ENCODE results near the gene PARVB.

The PARVB gene

DNA sequence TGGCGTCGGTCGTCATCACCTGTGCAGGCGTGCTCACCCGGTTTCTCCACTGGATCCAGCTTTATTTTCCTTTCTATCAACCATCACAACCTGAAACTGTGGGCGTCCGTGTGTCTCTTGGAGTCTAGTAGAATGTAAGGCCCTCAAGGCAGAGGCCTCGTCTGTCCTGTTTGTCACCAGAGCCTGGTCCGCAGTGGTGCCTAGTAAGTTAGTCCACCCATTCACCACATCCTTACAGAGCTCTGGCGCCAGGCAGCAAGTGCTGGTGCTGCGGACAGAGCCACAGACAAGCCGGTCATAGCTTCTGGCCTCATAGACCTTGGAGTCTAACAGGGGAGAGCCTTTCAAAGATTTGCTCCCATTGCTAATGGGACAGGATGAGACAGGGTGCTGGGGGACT is 92.2 kb downstream of the PARVB start:
- DNase-seq: no peak

DNA sequence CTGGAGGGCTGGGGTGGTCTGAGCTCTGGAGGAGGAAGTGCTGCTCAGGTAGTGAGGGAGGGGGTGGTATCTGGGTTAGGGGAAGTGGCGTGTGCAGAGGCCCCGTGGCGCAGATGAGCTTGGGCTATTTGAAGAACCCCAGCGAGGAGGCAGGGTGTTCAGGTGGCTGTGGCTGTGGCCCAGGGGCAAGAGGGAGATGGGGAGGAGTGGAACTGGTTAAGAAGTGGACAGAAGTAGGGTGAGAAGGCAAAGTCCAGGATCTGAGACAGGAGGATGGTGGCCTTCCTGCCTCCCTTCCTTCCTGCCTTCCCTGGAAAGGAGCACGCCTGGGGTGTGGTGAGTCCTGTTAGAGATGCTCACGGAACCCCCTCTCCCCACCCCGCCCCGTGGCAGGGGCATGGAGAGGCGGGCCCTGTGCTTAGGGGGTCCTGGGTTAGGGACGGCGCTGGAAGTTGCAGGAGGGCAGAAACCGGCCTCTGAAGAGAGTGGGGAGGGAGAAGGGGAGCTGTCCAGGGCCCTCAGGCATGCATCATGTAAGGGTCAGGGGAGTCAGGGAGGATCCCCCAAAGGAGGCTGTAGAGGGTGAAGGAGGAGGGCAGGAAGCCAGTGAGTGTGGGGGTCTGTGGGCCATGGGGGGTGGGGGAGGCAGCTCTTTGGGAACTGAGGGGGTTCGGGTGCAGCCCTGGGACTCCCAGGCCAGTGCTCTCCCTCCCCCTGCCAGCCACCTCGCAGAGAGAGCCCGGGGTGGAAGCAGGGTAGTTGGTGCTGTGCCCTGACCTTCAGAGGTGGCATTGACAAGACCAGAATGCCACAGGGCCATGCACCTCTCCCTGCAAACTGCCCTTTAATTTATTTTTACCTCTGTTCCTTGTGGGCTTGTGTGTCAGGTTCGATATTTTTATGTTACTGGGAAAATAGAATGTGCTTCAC is 92.9 kb downstream of the PARVB start:
- DNase-seq: no peak

DNA sequence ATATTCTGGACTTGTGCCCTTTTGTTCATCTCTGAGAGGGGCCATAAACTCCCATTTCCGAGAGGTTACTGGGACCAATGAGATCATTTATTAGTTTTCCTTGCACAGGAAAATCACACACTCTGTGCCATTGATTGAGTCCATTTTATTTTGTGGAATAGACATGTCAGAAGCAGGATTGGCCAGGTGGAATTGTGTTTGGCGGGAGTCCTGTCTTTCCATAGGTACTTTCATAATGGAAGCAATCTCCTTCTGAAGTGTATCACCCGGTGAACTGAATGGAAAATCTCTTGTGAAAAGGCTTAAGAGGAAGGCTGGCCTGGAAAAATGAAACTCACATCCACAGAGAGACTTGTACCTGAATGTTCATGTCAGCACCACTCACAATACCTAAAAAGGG is 93.6 kb downstream of the PARVB start:
- no peak for DNase-seq

DNA sequence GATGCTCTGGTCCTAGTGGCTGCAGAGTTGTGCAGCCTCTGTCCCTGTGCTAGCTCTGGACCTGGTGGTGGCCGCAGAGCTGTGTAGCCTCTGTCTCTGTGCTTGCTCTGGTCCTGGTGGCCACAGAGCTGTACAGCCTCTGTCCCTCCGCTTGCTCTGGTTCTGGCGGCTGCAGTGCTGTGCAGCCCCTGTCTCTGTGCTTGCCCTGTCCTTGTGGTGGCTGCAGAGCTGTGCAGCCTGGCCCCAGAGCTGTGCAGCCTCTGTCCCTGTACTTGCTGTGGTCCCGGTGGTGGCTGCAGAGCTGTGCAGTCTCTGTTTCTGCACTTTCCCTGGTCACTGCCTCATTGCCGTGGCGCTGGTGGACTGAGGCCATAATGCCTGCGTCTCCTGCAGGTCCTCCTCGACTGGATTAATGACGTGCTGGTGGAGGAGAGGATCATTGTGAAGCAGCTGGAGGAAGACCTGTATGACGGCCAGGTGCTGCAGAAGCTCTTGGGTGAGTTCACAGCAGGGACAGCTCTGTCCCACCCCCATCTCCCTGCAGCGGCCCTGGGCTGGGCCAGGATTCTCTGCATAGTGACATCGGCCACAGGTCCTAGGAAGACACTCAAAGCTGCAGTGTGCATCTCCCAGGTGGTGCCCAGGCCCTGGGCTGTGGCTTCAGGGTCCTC is 94.7 kb downstream of the PARVB start:
- no peak for DNase-seq

DNA sequence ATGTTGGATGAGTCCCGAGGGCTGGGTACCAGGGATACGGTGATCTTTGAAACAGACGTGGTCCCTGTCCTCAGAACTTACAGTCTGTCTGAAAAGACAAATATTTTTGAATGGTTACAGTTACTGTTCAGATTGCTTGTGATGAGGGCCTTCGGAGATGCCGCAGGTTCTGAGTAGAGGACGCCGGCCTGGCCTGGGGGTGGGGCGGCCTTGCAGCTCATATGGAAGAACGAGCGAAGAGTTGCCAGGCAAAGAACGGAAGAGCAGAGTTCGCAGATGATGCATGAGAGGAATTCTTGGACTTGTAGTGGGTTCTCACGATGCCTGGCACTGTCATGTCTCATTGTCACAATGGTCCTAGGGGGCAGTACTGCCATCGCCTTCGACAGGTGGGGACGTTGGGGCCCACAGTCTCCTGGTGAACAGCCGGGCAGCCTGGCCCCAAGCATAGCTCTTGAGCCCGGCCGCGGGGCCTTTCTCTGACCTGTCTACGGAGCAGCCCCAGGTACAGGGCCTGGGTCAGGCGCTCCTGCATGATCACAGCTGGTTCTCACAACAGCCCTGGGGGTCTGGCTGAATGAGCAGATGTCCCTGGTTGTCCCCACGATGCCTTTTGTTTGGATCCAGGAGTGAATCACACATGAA is 95.7 kb downstream of the PARVB start:
- DNase-seq: no peak

DNA sequence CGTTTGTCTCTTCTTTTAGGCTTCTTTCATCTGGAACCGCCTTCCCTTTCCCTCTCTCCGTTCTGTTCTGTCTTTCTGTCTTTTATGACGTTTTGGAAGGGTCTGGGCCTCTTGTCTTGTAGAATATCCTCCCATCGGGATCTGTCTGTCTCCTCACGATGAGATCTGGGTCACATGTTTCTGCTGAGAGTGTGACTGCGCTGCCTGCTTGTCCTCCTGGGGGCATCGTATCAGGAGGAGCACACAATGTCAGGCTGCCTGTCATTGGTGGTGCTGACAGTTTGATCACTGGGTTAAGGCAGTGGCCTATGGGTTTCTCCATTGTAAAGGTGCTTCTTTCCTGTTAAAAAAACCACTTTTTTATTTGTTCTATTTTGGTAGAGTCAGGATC is 96.2 kb downstream of the PARVB start:
- no peak for DNase-seq

DNA sequence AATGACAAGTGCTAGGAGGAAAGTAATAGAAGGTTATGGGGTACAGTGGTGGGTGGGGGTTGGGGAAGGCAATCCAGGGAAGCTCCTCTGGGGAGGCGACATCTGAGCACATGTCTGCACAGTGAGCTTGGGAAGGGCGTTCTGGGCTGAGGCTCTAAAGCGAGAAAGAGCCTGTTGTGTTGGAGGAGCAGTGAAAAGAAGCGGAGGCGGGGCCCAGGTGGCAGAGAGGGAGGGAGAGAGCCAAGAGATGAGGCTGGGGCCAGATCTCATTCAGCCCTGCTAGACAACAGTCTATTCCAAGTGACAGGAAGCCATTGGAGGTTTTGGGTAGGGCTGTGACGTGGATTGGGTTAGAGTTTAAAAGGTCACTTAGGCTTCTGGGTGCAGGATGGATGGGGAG is 101.3 kb downstream of the PARVB start:
- DNase-seq: no peak

DNA sequence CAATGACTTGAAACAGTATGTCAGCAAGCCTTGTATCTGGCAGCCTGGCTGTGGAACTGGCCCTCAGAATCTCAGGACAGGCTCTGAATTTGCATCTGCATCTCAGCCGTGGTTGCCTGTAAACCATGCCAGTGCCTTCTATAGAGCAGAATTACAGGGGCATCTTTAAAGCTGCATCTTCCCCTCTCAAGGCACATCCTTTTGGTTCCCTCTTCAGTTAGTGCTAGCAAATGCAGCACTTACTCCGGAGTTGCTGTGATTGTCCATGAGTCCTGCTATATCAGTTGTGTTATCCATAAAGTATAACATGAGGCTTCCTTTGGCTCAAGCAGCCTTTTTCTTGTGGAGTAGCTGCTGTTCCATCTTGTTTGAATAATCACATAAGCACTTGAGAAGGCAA is 102.7 kb downstream of the PARVB start:
- no peak for DNase-seq

DNA sequence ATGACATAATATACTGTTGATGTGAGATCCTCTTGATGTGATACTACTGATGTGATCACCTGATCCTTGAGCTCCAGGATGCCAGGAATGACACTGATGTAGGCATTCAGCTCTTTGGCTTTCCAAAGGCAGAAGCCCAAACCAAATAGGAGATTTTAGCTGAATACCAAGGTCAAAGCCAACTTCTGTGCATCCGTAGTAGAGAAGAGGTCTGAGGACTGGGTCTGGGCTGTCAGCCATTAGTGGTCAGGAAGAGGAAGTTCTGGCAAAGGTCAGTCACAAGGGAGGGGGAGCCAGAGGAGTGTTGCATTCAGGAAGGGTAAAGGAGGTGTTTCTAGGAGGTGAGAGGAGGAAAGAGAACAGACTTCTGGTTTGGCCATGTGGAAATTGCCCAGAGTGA is 103.3 kb downstream of the PARVB start:
- DNase-seq: no peak

DNA sequence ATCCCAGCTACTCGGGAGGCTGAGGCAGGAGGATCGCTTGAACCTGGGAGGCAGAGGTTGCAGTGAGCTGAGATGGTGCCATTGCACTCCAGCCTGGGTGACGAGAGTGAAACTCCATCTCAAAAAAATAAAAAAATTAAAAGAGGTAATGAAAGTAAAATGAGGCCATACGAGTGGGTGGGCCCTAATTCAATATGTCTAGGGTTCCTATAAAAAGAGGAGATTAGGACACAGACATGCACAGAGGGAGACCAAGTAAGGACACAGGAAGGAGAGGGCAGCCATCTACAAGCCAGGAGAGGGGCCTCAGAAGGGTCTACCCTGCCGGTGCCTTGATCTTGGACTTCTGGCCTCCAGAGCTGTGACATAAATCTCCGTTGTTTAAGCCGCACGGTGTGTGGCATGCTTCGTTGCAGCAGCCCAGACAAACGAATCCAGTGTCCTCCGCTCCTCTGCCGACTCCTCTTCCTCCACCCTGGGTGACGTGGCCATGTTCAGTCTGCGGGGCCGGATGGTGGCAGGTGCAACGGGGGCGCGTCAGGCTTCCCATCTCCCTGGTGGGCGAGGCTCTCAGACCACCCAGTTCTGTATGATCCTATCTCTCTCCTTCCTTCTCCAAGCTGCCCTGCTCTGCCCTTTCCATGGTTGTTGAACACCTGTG is 105.0 kb downstream of the PARVB start:
- DNase-seq: no peak

DNA sequence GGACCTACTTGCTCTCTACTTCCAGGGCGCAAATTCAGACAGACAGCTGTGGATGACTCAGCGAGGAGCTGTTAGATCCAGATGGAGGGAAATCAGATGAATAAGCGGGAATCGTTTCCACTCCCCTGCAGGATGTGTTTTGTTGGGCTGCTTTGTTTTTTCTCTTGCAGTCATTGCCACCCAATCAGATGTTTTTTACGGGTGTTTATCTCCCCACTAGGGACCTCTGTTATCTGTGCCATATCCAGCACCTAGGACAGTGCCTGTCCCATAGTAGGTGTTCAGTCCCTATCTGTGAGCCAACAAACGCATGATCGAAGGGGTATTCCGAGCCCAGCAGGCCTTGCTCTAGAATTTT is 105.5 kb downstream of the PARVB start:
- no peak for DNase-seq

DNA sequence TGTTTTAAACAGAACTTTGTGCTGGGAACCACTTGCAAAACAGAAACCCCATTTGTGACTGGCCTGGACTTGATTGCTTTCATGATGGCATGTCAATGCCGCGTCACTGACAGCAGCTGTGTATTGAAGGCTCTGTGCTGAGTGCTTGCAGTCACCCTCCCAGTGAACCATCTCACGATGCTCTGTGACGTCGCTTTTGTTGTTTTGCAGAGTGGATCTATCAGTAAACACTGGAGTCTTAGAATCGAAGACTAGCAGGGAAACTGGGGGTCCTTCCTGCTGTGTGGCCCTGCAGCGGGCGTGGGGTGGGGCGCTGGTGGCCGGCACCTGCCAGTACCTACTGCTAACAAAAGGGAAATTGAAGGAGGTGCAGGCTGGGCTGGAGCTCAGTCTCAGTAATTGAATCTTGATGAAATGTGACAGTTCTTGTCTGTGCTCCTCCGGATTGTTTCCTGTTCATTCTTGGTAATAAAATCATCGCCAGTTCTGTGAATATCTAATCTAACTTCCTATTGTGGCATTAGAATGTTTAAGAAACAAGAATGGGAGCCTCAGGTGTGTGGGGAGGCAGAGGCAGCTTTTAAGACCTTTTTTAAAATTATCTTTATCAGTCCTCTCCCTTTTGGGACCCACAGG is 106.1 kb downstream of the PARVB start:
- no peak for DNase-seq

DNA sequence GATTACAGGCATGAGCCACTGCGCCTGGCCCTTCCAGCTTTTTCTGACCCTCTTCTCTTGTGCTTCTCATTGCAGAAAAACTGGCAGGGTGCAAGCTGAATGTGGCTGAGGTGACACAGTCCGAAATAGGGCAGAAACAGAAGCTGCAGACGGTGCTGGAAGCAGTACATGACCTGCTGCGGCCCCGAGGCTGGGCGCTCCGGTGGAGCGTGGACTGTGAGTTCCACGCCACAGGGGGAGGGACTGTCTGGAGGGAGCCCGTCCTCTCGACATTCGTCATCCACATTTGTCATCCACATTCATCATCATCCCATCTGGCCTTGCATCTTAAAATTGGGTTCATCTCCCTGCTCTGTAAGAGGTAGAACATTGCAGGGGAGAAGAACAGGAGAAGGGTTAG is 107.3 kb downstream of the PARVB start:
- no peak for DNase-seq

DNA sequence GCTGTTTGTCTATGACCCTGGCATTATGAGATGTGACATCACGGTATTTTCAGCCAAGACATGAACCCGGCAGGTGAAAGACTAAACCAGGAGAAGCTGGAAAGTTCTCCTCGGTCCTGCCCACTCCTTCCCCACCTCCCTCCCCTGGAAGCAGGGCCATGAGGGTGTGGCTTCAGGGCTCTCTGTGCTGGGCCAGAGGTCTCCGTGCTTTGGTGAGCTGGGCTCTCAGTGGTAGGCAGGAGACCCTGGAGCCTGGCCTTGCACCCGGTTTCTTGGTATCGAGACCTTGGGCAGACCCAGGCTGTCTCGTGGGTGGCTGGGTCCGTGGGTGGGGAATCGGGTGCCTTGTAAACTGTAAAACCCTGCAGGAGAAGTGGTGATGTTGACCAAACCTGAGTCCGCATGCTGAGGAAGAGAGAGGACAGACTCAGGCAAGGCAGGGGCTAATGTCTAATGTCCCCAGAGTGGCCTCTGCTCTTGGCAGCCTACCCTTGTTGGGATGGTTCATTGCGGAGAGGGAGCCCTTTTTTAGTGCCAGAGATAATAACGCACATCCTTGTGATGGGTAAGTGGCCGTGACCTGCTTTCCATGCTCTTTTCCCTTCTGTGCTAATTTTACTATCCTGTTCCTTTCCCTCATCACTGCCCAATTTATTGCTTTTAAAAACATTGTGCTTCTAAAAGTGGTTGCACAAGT is 108.0 kb downstream of the PARVB start:
- DNase-seq: no peak

DNA sequence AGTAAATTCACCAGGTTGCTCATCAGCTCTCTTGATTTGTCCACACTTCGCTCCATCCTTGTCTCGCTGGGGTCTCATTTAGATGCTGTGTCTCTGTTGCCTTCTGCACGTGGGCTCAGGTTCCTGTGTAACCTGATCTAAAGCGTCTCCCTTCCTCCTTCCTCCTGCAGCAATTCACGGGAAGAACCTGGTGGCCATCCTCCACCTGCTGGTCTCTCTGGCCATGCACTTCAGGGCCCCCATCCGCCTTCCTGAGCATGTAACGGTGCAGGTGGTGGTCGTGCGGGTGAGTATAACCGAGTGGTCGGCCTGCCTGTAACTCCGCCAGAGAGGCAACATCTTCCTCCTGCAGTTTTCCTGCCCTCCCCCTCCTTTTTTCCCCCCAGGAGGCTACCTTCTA is 108.6 kb downstream of the PARVB start:
- no peak for DNase-seq

DNA sequence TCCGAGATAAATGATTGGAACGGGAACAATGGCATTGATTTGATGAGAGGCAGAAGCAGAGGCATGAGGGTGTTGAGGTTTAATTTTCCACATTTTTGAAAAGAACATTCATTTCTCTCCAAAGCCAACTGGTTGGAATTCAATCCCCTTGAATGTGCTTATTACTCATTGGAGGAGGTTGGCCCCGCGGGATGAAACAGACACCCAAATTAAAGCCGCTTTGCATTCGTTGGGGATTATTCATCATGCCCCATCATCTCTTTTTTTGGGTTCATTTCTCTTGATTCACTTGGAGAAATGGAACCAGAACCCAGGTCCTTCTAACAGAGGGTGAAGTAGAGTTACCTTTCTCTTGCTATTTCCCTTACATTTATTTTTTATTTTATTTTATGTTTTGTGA is 109.1 kb downstream of the PARVB start:
- DNase-seq: no peak

DNA sequence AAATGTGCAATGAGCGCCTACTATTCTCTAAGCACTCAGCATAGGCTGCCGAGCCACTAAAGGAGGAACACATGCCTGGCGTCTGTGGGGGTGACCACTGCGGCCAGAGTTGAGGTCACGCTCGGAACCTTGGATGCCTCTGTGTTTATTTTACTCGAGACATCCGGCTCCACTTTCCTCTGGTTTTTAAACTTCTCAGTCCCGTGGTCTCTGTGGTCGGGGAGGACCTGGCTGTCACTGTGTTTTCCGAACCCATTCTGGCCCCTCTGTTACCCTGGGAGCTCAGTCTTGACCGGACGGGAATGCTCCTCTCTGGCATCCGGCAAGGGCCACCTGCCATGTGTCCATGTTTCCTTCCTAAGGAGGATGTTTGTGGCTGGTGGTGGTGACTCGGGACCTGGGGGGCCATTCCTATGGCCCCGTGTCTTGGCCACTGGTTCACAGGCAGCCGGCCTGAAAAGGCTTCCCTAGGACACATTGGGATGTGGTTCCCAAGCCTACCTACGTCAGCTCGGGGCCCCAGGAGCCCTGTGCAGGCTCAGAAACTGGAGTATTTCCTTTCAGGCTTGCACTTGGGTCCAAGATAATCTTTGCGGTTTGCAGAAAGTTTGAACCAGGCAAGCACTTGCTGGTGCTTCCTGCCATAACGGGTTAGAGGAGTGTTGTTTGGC is 109.9 kb downstream of the PARVB start:
- no peak for DNase-seq

DNA sequence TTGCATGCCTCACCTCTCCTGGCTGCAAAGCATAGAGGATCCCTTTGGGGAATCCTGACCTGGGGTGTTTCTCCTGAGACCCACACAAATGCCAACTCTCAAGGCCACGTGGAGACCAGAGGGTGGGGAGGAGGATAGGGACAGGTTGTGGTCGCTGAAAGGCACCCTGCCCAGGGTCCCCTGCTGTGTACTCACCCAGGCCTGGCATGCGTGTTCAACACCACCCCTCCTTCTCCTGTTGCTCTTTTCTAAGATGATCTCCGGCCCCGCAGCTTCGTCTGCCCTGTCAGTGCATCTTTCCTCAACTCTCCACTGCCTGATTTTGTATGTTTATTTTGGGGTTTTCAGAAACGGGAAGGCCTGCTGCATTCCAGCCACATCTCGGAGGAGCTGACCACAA is 112.0 kb downstream of the PARVB start:
- no peak for DNase-seq

DNA sequence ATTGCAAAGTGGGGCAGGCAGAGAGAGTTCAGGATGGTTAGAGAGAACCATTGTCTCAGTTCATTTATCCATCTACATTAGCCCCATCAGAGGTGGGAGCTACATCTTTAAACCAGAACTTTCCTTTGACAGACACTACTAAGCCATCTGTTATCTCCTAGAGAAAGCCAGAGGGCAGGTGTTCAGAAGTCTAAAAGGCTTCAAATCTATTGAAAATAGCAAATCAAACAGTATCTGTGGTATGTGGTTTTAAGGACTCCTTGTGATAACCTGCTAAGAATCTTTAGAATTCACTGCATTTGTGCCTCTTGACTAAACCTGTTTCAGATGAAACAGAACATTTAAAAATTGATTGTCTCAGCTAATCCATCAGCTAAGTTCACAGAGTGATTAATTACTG is 112.7 kb downstream of the PARVB start:
- DNase-seq: no peak

DNA sequence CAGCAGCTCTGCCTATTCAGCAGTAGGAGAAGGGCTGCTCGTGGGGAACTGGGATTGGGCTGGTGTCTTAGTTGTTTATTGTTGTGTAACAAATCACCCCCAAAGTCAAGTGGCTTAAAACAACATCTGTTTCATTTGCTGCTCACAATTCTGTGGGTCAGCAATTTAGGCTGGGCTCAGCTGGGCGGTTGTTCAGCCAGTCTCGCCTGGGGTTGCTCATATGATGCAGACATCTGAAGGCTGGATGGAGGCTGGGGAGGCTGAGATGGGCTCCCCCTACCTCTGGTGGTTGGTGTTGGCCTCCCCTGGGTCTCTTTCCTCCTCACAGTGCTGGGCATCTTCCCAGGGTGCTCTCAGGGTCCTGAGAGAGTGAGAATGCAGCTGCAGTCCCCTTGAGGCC is 113.3 kb downstream of the PARVB start:
- no peak for DNase-seq

DNA sequence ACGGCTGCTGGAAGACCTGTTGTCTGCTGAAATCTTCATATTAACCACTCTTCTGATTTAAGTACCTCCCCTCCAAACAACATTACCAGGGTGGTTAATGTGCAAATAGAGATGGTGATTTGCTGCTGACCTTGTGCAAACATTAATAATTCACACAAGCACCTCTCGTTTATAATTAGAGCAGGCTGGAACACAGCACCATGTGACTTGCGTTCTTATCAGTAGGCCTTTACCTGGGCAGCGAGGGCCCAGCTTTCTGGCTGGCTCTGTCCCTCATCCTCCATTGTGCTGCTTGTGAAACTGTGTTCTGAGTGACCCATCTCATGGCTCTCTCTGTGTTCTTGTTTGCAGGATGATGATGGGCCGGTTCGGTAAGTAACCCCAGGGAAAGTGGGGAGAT is 115.7 kb downstream of the PARVB start:
- no peak for DNase-seq

All from NCI-H1048 (cell line).